VCaP (cell line): ENCODE measurements around the gene STX1B.

Experiments used
- H3K27ac ChIP-seq: fragments of 450-650 bp; 2 replicates; pipeline ENCODE4 v1.5.1; 2017
- TF ChIP-seq, protein P1 (sequence below): fragments of 450-650 bp; conservative IDR thresholded peaks from 2 replicates; pipeline ENCODE4 v1.5.1; 2017; ENCODE audit warnings: mild to moderate bottlenecking, moderate library complexity

The STX1B gene

DNA sequence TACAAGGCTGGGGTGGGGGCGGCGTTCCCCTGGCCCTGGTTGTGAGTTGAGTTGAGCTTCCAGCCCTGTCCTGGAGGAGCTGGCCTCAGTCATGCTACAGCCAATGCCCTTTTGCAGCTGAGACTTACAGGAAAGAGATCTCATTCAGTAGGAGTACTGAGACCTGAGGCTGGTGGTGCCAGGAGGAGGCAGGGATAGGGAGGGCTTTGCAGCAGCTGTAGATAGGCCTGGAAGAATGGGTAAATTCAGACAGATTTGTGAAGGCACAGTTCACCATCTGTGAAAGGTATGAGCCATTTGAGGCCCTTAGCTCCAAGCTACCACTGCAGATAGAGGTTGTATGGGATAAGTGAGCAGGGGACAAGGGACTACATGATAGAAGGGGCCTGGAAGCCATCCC, 28.6 kb upstream of the STX1B start:
- TF ChIP-seq, protein P1, sequence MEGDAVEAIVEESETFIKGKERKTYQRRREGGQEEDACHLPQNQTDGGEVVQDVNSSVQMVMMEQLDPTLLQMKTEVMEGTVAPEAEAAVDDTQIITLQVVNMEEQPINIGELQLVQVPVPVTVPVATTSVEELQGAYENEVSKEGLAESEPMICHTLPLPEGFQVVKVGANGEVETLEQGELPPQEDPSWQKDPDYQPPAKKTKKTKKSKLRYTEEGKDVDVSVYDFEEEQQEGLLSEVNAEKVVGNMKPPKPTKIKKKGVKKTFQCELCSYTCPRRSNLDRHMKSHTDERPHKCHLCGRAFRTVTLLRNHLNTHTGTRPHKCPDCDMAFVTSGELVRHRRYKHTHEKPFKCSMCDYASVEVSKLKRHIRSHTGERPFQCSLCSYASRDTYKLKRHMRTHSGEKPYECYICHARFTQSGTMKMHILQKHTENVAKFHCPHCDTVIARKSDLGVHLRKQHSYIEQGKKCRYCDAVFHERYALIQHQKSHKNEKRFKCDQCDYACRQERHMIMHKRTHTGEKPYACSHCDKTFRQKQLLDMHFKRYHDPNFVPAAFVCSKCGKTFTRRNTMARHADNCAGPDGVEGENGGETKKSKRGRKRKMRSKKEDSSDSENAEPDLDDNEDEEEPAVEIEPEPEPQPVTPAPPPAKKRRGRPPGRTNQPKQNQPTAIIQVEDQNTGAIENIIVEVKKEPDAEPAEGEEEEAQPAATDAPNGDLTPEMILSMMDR, result no peak
- no peak overlapping the region for H3K27ac ChIP-seq

DNA sequence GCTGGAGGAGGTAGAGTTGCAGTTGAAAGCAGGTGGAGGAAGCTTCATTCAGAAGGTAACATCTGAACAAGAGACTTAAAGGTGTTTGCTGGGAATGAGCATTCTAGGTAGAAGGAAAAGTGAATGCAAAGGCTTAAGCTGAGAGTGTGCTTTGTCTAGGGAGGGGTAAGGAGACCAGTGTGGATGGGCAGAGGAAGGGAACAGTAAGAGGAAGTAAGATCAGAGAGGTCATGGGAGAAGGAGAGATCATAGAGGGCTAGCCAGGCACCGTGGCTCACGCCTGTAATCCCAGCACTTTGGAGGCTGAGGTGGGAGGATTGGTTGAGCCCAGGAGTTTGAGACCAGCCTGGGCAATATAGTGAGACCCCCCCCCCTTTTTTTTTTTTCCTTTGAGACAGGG, 26.3 kb upstream of the STX1B start:
- TF ChIP-seq, protein P1, result no peak
- no peak overlapping the region for H3K27ac ChIP-seq

DNA sequence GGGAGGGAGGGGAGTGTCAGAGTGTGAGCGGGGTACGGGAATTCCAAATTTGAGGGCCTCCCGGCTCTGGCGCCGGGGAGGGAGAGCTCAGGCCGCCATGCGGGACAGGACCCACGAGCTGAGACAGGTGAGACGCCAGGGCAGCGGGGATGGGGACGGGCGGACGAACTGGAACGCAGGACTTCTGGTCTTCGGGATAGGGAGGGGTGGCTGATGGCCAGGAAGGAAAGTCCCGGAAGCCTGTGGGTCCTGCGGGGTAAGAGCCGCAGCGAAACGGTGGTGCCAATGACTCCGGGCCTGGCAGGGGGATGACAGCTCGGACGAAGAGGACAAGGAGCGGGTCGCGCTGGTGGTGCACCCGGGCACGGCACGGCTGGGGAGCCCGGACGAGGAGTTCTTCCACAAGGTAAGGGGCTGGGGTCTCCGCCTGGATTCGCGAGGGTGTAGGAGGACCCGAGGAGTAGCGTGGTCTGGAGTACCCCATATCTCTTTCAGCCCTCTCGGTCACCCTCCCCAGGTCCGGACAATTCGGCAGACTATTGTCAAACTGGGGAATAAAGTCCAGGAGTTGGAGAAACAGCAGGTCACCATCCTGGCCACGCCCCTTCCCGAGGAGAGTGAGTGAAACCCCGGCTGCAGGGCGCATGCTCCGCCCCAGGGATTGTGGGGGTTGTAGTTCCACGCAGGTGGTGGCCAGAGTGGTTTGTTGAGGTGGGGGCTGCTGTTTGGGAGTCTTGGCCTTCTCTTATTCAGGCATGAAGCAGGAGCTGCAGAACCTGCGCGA, 23.5 kb upstream of the STX1B start:
- peak overlapping the region; percentile 60; the same call in 1 of the 2 replicates for H3K27ac ChIP-seq
- TF ChIP-seq, protein P1, result no peak

- TF ChIP-seq, protein P1, result no peak
- peak within 1 kb of the TSS; percentile 60; the same call in 1 of the 2 replicates for H3K27ac ChIP-seq
Observed at GRCh38 chr16:31032736-31033708, 22.6 kb upstream of the STX1B start, which contains the start of gene STX4. STX4 (plus strand) TSS chr16:31033558; CDS start chr16:31033806, 248 bp downstream.

GRCh38 chr16:31031276-31031675, 20.8 kb upstream of the STX1B start:
- H3K27ac ChIP-seq, result no peak overlapping the region
- TF ChIP-seq, protein P1, result no peak

- no peak overlapping the region for H3K27ac ChIP-seq
- TF ChIP-seq, protein P1, result no peak
Observed at GRCh38 chr16:31029272-31029671, 18.8 kb upstream of the STX1B start.

DNA sequence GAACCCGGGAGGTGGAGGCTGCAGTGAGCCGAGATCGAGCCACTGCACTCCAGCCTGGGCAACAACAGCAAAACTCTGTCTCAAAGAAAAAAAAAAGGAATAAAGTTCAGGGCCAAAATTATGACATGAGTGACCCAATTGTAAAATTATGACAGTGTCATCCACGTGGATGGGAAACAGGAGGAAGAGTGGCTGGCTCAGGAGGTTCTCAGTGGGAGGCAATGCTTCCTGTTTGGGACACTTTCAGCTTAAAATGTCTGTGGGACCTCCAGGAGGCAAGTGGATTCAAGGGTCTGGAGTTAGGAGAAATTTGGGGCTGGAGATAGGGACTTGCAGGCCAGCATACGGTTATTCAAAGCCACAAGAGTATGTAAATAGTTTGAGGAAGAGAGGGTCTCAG, 14.9 kb upstream of the STX1B start:
- no peak overlapping the region for H3K27ac ChIP-seq

More for the DNA sequence above, 14.9 kb upstream of the STX1B start:
- TF ChIP-seq, protein P1, result no peak
